GM12801 (cell line): Measurements from ENCODE around the gene ZNF407.

Experiments
- TF ChIP-seq, protein P1 (sequence below): IDR thresholded peaks from one replicate; pipeline ENCODE4 v1.5.1; 2011; ENCODE audit warnings: control low read depth; ENCODE audit not compliant: insufficient read length; ENCODE audit errors: extremely low read depth

The ZNF407 gene

DNA sequence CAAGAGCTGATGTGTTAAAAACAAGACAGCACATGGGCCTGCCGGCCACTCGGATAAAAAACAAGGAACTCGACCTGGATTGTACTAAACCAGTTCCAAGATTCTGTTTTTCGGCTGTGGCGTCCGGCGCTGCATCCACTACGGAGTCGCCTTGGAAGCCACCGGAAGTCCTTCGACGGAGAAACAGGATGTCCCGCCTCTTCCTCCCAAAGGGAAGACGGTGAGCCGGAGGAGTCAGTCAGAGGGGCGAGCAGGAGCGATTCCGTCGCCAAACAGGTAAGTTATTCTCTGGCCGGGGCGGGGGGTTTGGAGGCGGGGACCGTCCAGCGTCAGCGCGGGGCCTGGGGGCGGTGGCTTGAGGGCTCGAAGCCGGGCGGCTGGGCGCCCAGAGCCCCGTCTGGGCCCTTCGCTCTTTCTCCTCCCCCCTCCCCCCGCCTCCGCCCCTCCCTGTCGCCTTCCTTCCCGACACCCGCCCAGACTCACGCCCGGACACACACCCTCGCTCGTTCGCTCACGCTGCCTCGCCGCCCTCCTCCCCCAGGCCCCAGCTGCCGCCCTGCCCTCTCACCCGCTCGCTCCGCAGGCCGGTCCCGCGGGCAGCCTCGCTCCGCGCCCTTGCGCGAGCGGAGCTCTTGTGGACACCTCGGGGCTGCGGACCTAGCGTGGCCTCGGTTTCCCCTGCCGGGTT lies at the start of gene ZNF407:
ZNF407 (plus strand) TSS at position 209 of the 688 bp plus-strand sequence. CDS start 33,150 bp downstream, outside the sequence.
- TF ChIP-seq, protein P1, sequence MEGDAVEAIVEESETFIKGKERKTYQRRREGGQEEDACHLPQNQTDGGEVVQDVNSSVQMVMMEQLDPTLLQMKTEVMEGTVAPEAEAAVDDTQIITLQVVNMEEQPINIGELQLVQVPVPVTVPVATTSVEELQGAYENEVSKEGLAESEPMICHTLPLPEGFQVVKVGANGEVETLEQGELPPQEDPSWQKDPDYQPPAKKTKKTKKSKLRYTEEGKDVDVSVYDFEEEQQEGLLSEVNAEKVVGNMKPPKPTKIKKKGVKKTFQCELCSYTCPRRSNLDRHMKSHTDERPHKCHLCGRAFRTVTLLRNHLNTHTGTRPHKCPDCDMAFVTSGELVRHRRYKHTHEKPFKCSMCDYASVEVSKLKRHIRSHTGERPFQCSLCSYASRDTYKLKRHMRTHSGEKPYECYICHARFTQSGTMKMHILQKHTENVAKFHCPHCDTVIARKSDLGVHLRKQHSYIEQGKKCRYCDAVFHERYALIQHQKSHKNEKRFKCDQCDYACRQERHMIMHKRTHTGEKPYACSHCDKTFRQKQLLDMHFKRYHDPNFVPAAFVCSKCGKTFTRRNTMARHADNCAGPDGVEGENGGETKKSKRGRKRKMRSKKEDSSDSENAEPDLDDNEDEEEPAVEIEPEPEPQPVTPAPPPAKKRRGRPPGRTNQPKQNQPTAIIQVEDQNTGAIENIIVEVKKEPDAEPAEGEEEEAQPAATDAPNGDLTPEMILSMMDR = no peak

- TF ChIP-seq, protein P1 = no peak
These were observed 48.0 kb upstream of the ZNF407 start for GRCh38 chr18:74549591-74550104.

DNA sequence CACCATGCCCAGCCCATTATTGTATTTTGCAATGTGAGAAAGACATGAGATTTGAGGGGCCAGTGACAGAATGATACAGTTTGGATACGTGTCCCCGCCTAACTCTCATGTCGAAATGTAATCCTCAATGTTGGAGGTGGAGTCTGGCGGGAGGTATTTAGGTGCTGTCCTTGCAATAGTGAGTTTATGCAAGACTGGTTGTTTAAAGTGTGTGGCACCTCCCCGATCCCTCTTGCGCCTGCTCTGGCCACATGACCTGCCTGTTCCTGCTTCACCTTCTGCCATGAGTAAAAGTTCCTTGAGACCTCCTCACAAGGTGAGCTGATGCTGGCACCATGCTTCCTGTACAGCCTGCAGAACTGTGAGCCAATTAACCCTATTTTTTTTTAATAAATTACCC lies 46.8 kb upstream of the ZNF407 start:
- TF ChIP-seq, protein P1 = no peak

DNA sequence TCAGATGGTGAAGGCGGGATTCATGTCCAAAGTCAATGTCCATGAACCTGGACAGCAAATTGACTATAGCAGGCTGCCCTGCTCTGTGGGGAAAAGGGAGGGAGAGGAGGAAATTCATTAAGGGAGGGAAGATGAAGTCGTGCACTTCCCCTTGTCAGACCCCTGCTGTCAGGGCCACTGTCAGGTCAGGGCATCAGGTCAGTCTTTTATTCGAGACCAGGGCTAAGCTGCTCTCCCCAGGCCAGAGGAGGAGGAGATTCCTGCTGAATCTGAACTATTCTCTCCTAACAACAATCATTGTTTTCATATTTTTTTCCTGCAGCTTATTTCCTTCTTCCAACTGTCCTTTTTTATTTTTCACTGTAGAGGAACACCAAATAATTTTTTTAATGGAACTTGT lies 46.2 kb upstream of the ZNF407 start:
- TF ChIP-seq, protein P1 = no peak

GRCh38 chr18:74551936-74552555 lies 45.6 kb upstream of the ZNF407 start:
- TF ChIP-seq, protein P1 = no peak

DNA sequence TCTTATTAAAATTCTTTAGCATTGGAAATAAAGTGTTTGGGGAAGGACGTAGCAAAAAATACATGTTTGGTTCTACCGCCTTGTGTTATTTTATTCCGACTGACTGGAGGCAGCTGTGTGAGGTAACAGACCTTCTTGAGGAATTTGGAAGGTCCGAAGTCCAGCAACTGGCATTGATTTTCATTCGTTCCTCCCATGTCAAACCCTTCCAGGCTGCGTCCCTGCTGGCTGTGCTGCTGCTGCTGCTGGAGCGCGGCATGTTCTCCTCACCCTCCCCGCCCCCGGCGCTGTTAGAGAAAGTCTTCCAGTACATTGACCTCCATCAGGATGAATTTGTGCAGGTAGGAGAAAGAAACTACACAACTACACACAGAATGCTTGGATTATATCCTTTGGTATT lies 41.5 kb upstream of the ZNF407 start:
- TF ChIP-seq, protein P1 = no peak

- TF ChIP-seq, protein P1 = no peak
These were observed 39.6 kb upstream of the ZNF407 start for GRCh38 chr18:74558096-74558495.
